ENCODE measurements around the gene HIRIP3.
A peak's percentile ranks its signal among the peaks of the same experiment; 100 is the strongest.
"Not testable (repeated sequence)": the region's sequence is repeated elsewhere in the genome, so short reads cannot be mapped to it uniquely, and the experiment has no call there.

HIRIP3 gene

DNA sequence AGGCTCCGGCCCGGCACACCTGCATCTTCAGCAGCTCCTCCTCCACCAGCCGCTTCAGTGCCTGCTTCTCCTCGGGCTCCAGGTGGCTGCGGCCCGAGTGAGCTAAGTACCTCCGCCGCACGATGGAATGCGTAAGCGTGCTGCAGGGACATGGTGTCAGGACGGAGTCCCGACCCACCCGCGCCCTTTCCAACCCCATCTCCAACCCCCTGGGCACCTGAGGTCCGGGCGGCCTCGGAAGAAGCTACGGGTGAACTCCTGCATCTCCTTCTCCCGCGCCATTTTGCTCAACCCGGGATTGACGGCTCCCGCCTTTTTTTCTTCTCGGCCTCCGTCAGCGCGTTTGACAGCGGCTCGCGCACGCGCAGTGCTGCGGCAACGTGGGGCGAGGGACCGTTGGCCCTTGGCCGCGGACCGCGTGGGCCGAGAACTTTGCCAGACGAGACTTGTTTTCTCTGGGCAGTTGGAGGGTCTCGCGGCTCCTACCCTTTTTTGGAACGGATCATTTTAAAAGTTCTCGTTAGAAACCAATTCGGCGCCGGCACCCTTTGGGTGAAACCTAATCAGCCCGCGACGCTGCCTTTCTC lies at the start of gene HIRIP3:
HIRIP3 (minus strand) TSS at position 294 of the 587 bp plus-strand sequence; CDS start at position 282, 12 bp downstream.
- peak; percentile 71 to 90 for DNase-seq

GRCh38 chr16:30041841-30042240 lies 46.4 kb upstream of the HIRIP3 start:
- DNase-seq: peak in 1 of 2 experiments; percentile 68

GRCh38 chr16:30040690-30041089 lies 45.3 kb upstream of the HIRIP3 start:
- DNase-seq: not testable (repeated sequence)

DNA sequence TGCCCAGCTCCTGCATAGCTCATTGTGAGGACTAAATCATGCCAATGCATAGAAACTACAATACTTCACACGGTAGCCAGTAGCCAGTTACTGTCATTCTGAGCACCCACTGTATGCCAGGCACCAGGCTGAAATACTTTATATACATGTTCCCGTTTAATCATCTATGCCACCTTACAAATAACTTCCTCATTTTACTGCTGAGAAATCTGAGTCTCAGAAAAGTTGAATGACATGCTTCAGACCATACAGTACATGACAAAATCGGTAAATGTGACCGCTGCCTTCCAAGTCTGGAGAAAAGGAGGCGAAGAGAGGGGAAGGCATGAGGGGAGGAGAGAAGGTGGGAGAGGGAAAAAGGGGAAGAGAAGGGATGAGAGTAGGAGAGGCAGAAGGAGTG lies 44.8 kb upstream of the HIRIP3 start:
- DNase-seq: no peak

- DNase-seq: no peak
These were observed 37.9 kb upstream of the HIRIP3 start for GRCh38 chr16:30033270-30033669.

DNA sequence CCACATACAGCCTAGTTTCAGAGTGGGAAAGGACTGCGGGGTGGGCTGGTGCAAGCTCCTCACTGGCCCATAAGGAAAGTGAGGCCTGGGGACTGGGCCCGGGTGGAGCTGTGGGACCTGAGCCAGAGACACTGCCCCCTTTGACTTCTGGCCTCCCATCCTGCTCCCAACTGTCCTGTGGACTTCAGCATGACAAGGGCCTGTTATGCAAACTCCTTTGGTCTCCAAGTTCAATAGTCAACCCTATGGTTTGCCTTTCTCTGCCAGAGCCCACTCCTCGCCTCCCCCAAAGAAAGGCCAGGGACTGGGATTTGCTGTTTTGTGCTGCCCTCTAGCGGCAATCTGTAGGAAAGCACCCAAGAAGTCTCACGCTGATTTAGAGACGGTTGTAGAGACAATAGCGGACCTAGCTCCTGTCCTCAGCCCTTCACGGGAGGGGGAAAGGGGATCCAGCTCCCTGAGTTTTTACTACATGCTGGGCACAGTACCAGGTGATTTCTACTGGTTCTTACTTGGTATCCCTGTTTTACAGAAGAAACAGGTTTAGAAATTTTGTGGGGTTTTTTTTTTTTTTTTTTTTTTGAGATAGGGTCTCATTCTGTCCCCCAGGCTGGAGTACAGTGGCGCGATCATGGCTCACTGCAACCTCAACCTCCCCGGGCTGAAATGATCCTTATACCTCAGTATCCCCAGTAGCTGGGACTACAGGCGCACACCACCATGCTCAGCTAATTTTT lies 36.8 kb upstream of the HIRIP3 start:
- DNase-seq: peak; percentile 82 to 94

- DNase-seq: peak in 1 of 2 experiments; percentile 27
These were observed 36.1 kb upstream of the HIRIP3 start for GRCh38 chr16:30031477-30031918.

DNA sequence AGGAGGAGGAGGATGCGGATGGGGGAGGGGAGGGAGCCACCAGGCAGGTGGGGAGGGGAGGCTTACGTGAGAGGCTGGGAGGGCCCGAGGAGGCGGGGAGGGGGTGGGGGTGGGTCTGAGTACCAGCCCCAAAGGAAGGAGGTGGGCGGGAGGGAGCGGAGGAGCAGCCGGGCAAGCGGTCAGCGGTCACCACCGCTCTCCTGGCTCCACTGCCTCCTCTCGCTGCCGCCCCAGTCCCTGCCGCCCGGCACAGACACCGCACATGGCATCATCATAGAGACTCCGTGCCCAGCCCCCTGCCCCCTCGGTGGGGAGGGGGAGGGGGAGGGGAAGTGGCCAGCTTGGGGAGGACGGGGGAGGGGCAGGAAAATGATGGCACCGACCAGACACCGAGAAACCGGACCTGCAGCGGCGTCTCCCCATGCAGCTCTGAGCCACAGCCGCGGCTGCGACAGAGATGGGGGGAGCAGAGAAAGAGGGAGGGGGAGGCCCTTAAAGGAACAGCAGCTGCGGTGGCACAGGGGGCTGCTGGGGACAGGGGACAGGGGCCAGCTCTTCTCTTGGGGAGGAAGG lies 35.5 kb upstream of the HIRIP3 start, which contains the start of gene TLCD3B:
TLCD3B (minus strand) TSS at position 431 of the 573 bp plus-strand sequence. CDS start 744 bp downstream, outside the sequence.
- peak; percentile 46 to 80 for DNase-seq

- DNase-seq: peak; percentile 47 to 74
These were observed 34.7 kb upstream of the HIRIP3 start for GRCh38 chr16:30030011-30030685.

GRCh38 chr16:30028438-30029076 lies 33.1 kb upstream of the HIRIP3 start:
- peak in 1 of 2 experiments; percentile 63 for DNase-seq

DNA sequence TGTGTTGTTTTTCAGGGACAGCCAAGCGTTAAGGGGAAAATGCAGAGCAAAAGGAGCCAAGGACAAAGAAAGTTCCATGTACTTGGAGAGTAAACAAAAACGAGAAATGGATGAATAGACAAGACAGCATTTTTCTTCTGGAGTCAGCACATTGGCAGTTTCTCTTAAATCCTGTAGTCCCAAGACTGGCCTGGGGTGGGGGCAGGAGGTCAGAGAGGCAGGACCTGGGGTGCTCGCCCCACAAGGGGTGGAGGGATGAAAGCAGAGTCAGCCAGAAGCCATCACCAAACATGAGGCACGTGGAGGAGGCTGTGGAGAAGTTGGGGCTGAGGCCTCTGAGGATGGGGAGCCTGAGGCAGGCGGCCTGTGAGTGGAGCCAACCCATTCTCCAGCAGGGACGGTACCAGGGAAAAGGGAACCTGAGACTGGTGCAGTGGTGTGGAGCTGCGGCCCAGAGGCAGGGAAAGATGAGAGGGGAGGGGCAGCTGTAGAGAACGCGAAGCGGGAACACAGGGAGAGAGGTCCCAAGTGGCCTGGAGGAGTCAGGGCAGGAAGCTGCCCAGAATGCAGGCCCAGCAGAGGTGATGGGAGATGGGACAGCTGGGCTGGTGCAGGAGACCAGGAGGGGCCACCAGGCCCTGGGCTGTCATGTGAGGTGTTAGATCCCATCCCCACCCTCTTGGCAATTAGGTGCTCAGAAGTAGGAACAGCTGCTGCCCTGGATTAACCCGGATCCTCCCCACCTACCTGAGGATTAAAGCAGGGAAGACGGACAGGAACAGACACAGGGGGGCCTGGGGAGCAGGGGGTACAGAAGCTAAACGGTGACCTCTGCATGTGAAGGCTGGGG lies 32.4 kb upstream of the HIRIP3 start:
- DNase-seq: peak; percentile 100

GRCh38 chr16:30026449-30026848 lies 31.0 kb upstream of the HIRIP3 start:
- no peak for DNase-seq

DNA sequence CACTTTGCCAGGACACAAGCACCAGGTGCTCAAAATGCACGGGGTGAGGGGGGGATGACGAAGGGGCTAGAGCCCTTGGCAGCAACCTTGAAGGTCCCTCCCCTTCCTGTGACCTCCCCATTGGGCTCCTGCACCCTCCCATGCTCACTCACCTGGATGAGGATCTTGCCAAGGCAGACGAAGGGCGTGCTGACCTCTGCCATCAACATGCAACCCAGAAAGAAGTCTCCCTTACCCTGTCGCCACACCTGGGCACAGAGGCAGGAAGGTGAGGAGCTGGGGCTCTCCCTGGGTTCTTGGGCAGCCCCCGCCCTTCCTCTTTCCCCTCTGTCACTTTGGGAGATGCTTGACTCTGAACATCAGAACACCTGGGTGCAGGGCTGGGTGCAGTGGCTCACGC lies 30.2 kb upstream of the HIRIP3 start:
- no peak for DNase-seq

GRCh38 chr16:30025156-30025555 lies 29.7 kb upstream of the HIRIP3 start:
- no peak for DNase-seq

DNA sequence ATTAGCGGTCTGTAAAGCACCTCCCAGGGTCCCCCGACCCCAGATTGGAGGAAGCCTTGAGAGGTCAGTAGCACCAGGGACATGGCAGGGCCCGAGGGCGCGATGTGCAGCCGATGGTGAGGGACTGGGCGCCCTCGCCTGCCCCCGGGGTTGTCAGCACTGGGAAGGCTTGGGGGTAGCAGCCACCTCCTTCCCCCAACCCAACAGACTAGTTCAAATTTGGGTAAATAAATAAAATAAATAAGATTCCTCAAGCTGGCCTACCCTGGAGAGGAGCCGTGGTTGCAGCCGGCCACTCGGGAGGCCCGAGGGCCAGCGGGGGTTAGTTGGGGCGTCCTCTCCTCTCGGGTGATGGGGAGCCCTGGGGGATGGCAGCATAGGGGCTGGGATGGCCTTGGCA lies 29.0 kb upstream of the HIRIP3 start:
- no peak for DNase-seq

GRCh38 chr16:30023586-30023985 lies 28.2 kb upstream of the HIRIP3 start:
- no peak for DNase-seq

GRCh38 chr16:30022887-30023286 lies 27.5 kb upstream of the HIRIP3 start, which contains the start of gene C16orf92:
Gene C16orf92, plus strand, starts transcription at chr16:30023198. Its CDS starts 143 bp downstream, at chr16:30023341.
- no peak for DNase-seq

DNA sequence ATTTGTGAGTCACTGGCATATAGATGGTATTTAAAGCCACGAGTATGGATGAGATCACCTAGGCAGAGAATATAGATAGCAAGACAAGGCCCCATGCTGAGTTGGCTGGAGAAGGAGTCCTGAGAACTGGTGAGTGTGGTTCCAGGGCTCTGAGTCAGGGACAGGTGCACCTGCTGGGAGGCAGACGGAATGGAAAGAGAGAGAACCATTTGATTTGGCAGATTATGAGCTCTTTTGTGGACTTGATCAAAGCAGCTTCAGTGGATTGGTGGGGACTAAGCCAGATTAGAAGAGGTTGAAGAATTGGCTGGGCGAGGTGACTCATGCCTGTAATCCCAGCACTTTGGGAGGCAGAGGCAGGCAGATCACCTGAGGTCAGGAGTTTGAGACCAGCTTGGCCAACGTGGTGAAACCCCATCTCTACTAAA lies 23.3 kb upstream of the HIRIP3 start:
- DNase-seq: no peak

DNA sequence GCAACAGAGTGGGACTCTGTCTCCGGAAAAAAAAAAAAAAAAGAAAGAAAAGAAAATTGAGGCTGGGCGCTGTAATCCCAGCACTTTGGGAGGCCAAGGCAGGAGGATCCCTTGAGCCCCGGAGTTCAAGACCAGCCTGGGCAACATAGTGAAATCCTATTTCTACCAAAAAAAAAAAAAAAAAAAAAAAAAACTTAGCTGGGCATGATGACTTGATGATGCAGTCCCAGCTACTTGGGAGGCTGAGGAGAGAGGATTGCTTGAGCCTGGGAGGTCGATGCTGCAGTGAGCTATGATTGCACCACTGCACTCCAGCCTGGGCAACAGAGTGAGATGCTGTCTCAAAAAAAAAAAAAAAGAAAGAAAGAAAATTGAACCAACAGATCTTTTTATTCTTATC lies 22.5 kb upstream of the HIRIP3 start:
- not testable (repeated sequence) for DNase-seq

DNA sequence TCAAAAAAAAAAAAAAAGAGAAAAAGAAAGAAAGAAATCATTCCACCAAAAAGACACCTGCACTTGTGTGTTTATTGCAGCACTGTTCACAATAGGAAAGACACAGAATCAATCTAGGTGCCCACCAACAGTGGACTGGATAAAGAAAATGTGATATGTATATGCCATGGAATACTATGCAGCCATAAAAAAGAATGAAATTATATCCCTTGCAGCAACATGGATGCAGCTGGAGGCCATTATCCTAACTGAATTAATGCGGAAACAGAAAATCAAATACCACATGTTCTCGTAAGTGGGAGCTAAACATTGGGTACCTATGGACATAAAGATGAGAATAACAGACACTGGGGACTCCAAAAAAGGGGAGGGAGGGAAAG lies 21.9 kb upstream of the HIRIP3 start:
- DNase-seq: no peak

DNA sequence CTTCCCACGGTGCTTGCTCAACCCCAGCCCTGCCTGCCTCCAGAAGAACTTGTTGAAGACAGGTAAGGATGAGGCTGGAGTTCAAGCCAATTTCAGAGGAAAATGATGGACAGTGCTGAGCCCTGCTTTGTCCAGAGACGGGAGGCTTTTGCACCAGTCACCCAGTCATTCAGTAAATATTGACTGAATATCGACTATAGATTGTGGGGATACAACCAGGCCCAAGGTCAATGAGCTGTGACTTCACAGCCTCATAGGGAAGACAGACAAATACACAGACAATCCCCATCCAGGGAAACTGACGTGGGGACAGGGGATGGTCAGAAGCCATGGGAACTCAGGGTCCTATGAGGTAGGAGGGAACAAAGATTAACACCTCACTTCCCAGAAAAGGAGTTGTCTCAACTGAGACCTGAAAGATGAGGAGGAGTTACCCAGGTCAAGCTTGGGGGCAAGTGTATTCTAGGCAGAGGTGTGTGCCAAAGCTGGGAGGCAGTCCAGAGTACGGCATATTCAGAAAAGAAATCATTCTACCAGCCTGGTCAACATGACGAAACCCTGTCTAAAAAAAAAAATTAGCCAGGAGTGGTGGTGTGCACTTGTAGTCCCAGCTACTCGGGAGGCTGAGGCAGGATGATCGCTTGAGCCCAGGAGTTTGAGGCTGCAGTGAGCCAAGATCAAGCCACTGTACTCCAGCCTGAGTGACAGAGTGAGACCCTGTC lies 21.3 kb upstream of the HIRIP3 start:
- DNase-seq: no peak
